HUES6 (cell line): ENCODE results near the gene GPC6.
"Not testable (repeated sequence)": the region's sequence is repeated elsewhere in the genome, so short reads cannot be mapped to it uniquely, and the experiment has no call there.

Experiments
- H3K27ac ChIP-seq: 2 replicates; pipeline ENCODE4 v1.7.0; 2013; ENCODE audit warnings: low read depth, mild to moderate bottlenecking, low read length, inconsistent platforms
- H3K27me3 ChIP-seq: 2 replicates; pipeline ENCODE4 v1.6.1; 2013; ENCODE audit warnings: low read length; ENCODE audit not compliant: control insufficient read depth, insufficient read depth
- H3K36me3 ChIP-seq: 2 replicates; pipeline ENCODE4 v1.6.1; 2013; ENCODE audit warnings: low read length; ENCODE audit not compliant: control insufficient read depth, insufficient read depth
- H3K4me1 ChIP-seq: 2 replicates; pipeline ENCODE4 v1.6.1; 2013; ENCODE audit warnings: low read length; ENCODE audit not compliant: control insufficient read depth, insufficient read depth
- H3K4me3 ChIP-seq: 2 replicates; pipeline ENCODE4 v1.5.1; 2013; ENCODE audit warnings: low read depth, low read length
- H3K9ac ChIP-seq: one replicate; pipeline ENCODE4 v1.6.1; 2013; ENCODE audit warnings: mild to moderate bottlenecking, low read length
- H3K9me3 ChIP-seq: 2 replicates; pipeline ENCODE4 v1.6.1; 2013; ENCODE audit warnings: low read depth, low read length; ENCODE audit not compliant: control insufficient read depth, insufficient read depth

GPC6 gene

GRCh38 chr13:93472296-93472695 lies 245.7 kb downstream of the GPC6 start:
- Histone ChIP-seq H3K27me3 (no peaks in the 10 kb centered on the region), H3K4me1 (no peaks in the 10 kb centered on the region; the same call in 1 of the 2 replicates), H3K27ac (no peak overlapping the region), H3K9me3 (peaks cover 8% of the 10 kb centered on the region; the same call in 1 of the 2 replicates), H3K9ac (no peak overlapping the region), H3K36me3 (no peaks in the 10 kb centered on the region), H3K4me3 (no peak overlapping the region)

GRCh38 chr13:93472814-93473296 lies 246.2 kb downstream of the GPC6 start:
- H3K27ac ChIP-seq = no peak overlapping the region
- H3K27me3 ChIP-seq = no peaks in the 10 kb centered on the region
- H3K9me3 ChIP-seq = peaks cover 8% of the 10 kb centered on the region; the same call in 1 of the 2 replicates
- no peaks in the 10 kb centered on the region; the same call in 1 of the 2 replicates for H3K4me1 ChIP-seq
- H3K9ac ChIP-seq = no peak overlapping the region
- no peaks in the 10 kb centered on the region for H3K36me3 ChIP-seq
- H3K4me3 ChIP-seq = no peak overlapping the region

GRCh38 chr13:93473441-93474270 lies 247.0 kb downstream of the GPC6 start:
- Histone ChIP-seq H3K9ac (no peak overlapping the region), H3K4me1 (no peaks in the 10 kb centered on the region; the same call in 1 of the 2 replicates), H3K27ac (no peak overlapping the region), H3K27me3 (no peaks in the 10 kb centered on the region), H3K4me3 (no peak overlapping the region), H3K9me3 (peaks cover 8% of the 10 kb centered on the region; the same call in 1 of the 2 replicates), H3K36me3 (no peaks in the 10 kb centered on the region)

- H3K27me3 ChIP-seq = no peaks in the 10 kb centered on the region
- no peaks in the 10 kb centered on the region for H3K36me3 ChIP-seq
- H3K4me1 ChIP-seq = no peaks in the 10 kb centered on the region; the same call in 1 of the 2 replicates
- no peak overlapping the region for H3K27ac ChIP-seq
- H3K9ac ChIP-seq = no peak overlapping the region
- H3K9me3 ChIP-seq = no peaks in the 10 kb centered on the region
- H3K4me3 ChIP-seq = no peak overlapping the region
Observed at GRCh38 chr13:93476175-93476574, 249.6 kb downstream of the GPC6 start.

GRCh38 chr13:93477238-93477637 lies 250.6 kb downstream of the GPC6 start:
- no peak overlapping the region for H3K27ac ChIP-seq
- no peak overlapping the region for H3K9ac ChIP-seq
- H3K27me3 ChIP-seq = no peaks in the 10 kb centered on the region
- no peaks in the 10 kb centered on the region; the same call in 1 of the 2 replicates for H3K4me1 ChIP-seq
- H3K9me3 ChIP-seq = no peaks in the 10 kb centered on the region
- no peak overlapping the region for H3K4me3 ChIP-seq
- no peaks in the 10 kb centered on the region for H3K36me3 ChIP-seq

GRCh38 chr13:93480553-93481106 lies 254.0 kb downstream of the GPC6 start:
- Histone ChIP-seq H3K4me3 (no peak overlapping the region), H3K27ac (no peak overlapping the region), H3K4me1 (no peaks in the 10 kb centered on the region), H3K27me3 (no peaks in the 10 kb centered on the region), H3K9me3 (no peaks in the 10 kb centered on the region), H3K36me3 (no peaks in the 10 kb centered on the region), H3K9ac (no peak overlapping the region)

- H3K27me3 ChIP-seq, H3K27ac ChIP-seq, H3K36me3 ChIP-seq, H3K4me1 ChIP-seq, H3K9me3 ChIP-seq: not testable (repeated sequence)
- peak overlapping the region; percentile 47 for H3K4me3 ChIP-seq
- H3K9ac ChIP-seq = peak overlapping the region; percentile 50
Observed at GRCh38 chr13:93496117-93496516, 269.5 kb downstream of the GPC6 start.

GRCh38 chr13:93496985-93497673 lies 270.5 kb downstream of the GPC6 start:
- H3K36me3 ChIP-seq = no peaks in the 10 kb centered on the region
- no peak overlapping the region for H3K27ac ChIP-seq
- H3K9ac ChIP-seq = no peak overlapping the region
- H3K27me3 ChIP-seq = no peaks in the 10 kb centered on the region
- peaks cover 9% of the 10 kb centered on the region; the same call in 1 of the 2 replicates for H3K4me1 ChIP-seq
- peaks cover 5% of the 10 kb centered on the region; the same call in 1 of the 2 replicates for H3K9me3 ChIP-seq
- H3K4me3 ChIP-seq = no peak overlapping the region

- no peak overlapping the region for H3K27ac ChIP-seq
- H3K27me3 ChIP-seq = no peaks in the 10 kb centered on the region
- no peak overlapping the region for H3K9ac ChIP-seq
- H3K4me1 ChIP-seq = peaks cover 9% of the 10 kb centered on the region; the same call in 1 of the 2 replicates
- H3K36me3 ChIP-seq = no peaks in the 10 kb centered on the region
- H3K9me3 ChIP-seq = peaks cover 5% of the 10 kb centered on the region; the same call in 1 of the 2 replicates
- no peak overlapping the region for H3K4me3 ChIP-seq
Observed at GRCh38 chr13:93499991-93500390, 273.4 kb downstream of the GPC6 start.

GRCh38 chr13:93502071-93502470 lies 275.5 kb downstream of the GPC6 start:
- Histone ChIP-seq H3K9me3 (peaks cover 5% of the 10 kb centered on the region; the same call in 1 of the 2 replicates), H3K4me1 (peaks cover 5% of the 10 kb centered on the region; the same call in 1 of the 2 replicates), H3K27ac (no peak overlapping the region), H3K36me3 (no peaks in the 10 kb centered on the region), H3K9ac (no peak overlapping the region), H3K27me3 (no peaks in the 10 kb centered on the region), H3K4me3 (no peak overlapping the region)
